T-helper 17 cell (primary cell): ENCODE data around the gene RBM10. TPM values are rescaled to one million over a fixed set of nuclear protein-coding genes. Genes with fewer than 3 reads are reported as not detected.

Experiments used
- ATAC-seq: fragments of 150-1000 bp; cut with Tn5 transposase; 2 replicates; pipeline ENCODE4 v1.10.0; 2021; ENCODE audit warnings: mild to moderate bottlenecking, moderate library complexity
- DNase-seq, 3 donors: peaks; one replicate each; pipeline versions ENCODE4 v3.0.0 to v3.0.0-alpha.2; 2020 to 2021
- H3K9me3 ChIP-seq: one replicate; pipeline ENCODE4 v1.7.0; 2013; ENCODE audit warnings: low read length, mild to moderate bottlenecking; ENCODE audit not compliant: control insufficient read depth, poor library complexity, severe bottlenecking
- H3K27ac Mint-ChIP-seq: one replicate; pipeline ENCODE4 v1.8.0; 2022; ENCODE audit warnings: mild to moderate bottlenecking, moderate library complexity, mixed read lengths
- H3K27me3 Mint-ChIP-seq: one replicate; pipeline ENCODE4 v1.8.0; 2022; ENCODE audit warnings: mixed read lengths
- H3K36me3 Mint-ChIP-seq: one replicate; pipeline ENCODE4 v1.8.0; 2022; ENCODE audit warnings: low read depth, mixed read lengths
- H3K4me1 Mint-ChIP-seq: one replicate; pipeline ENCODE4 v1.8.0; 2022; ENCODE audit warnings: mild to moderate bottlenecking, mixed read lengths
- H3K4me3 Mint-ChIP-seq: one replicate; pipeline ENCODE4 v1.8.0; 2022; ENCODE audit warnings: mild to moderate bottlenecking, moderate library complexity, mixed read lengths
- total RNA-seq, 4 donors: library from RNA in 2 of 4; stranded (reverse) in 2 of 4; gene quantifications; one replicate each; pipeline ENCODE4 v1.2.3 and lab custom pipeline; 2022 to 2026

RBM10 gene
- total RNA-seq, 2 donors from 2014 or later = 33.0 to 36.5 TPM

GRCh38 chrX:47174846-47175587, 30.0 kb downstream of the RBM10 start:
- Mint-ChIP-seq H3K4me3 (no peak overlapping the region), H3K36me3 (peaks cover 6% of the 10 kb centered on the region), H3K4me1 (no peaks in the 10 kb centered on the region), H3K27me3 (no peaks in the 10 kb centered on the region), H3K27ac (no peak overlapping the region)
- no peaks in the 10 kb centered on the region for H3K9me3 ChIP-seq
- ATAC-seq = no peak
- no peak for DNase-seq

DNA sequence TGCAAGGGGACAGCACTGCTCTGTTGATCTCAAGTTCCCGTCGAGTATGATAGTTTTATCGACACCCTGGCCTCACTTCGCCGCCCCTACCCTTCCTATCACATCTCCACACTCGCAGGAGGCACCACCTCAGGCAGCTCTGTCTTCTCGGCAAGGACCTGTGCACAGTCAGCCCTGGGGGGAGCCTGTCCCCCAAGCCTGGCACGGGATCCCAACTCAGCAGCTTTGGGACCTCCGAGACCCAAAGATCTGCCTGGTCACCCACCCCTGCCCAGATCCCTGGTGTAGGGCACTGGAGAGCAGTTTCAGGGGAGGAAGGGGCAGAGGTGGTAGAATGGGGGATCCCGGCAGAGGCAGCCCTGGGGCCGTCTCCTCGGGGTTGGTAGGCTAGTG, 30.6 kb downstream of the RBM10 start:
- no peaks in the 10 kb centered on the region for H3K9me3 ChIP-seq
- ATAC-seq (no peak), DNase-seq (no peak)
- no peaks in the 10 kb centered on the region for H3K4me1 Mint-ChIP-seq
- peaks cover 10% of the 10 kb centered on the region for H3K36me3 Mint-ChIP-seq
- H3K4me3 Mint-ChIP-seq = no peak overlapping the region
- no peaks in the 10 kb centered on the region for H3K27me3 Mint-ChIP-seq
- H3K27ac Mint-ChIP-seq = no peak overlapping the region

DNA sequence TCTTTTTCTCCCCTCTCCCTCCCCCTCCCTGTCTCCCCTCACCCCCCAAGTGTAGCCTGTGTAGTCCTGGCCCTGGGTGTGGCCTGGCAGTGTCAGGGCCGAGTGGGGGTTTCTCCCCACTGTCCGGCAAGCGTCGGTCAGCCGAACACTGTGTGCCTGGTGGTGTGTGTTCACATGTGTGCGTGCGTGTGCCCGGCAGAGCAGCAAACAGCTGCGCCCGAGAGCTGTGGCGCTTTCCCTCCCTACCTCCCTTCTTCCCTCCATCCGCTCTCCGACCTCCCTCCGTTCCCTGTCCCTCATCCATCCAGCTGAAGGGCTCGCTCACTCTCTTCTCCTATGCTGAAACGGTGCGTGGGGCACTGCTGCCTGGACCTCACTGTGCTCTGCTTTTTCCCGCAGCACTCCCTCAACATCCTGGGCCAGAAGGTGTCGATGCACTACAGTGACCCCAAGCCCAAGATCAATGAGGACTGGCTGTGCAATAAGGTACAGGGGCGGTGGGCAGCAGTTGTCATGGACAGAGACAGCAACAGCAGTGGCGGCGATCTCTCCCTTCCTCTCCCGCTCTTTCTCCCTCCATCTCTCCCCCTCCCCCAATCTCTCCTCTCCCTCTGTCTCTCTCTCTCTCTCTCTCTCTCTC, 31.2 kb downstream of the RBM10 start:
- ATAC-seq (no peak), DNase-seq (no peak)
- Mint-ChIP-seq H3K4me3 (no peak overlapping the region), H3K27ac (no peak overlapping the region), H3K27me3 (no peaks in the 10 kb centered on the region), H3K36me3 (peaks cover 12% of the 10 kb centered on the region), H3K4me1 (no peaks in the 10 kb centered on the region)
- H3K9me3 ChIP-seq = no peaks in the 10 kb centered on the region

- DNase-seq (no peak), ATAC-seq (no peak)
- Mint-ChIP-seq H3K4me1 (no peaks in the 10 kb centered on the region), H3K36me3 (peaks cover 10% of the 10 kb centered on the region), H3K4me3 (no peak overlapping the region), H3K27ac (no peak overlapping the region), H3K27me3 (no peaks in the 10 kb centered on the region)
- no peaks in the 10 kb centered on the region for H3K9me3 ChIP-seq
Observed at GRCh38 chrX:47177079-47177478, 32.1 kb downstream of the RBM10 start.

DNA sequence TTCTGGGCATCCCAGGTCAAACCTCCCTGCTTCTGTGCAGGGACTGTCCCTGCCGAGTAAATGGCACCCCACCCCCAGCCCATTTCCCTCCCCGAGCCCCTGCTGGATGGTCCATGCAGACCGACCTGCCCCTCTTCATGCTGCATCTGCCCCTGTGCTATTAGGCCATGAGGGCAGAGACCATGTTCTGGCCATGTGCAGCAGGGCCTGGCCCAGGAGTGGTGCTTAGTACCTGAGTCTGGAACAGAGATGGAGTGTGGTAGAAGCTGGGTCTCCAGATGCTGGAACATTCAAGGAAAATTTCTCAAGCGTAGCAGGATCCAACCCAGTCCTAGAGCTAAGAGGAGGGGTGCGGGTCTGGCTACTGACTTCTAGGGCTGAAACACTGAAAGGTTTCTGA, 33.3 kb downstream of the RBM10 start:
- Mint-ChIP-seq H3K4me1 (no peaks in the 10 kb centered on the region), H3K36me3 (peaks cover 10% of the 10 kb centered on the region), H3K27ac (no peak overlapping the region), H3K27me3 (no peaks in the 10 kb centered on the region), H3K4me3 (no peak overlapping the region)
- DNase-seq (no peak), ATAC-seq (no peak)
- H3K9me3 ChIP-seq = no peaks in the 10 kb centered on the region

GRCh38 chrX:47179221-47179927, 34.4 kb downstream of the RBM10 start:
- Mint-ChIP-seq H3K36me3 (peaks cover 10% of the 10 kb centered on the region), H3K4me3 (peak overlapping the region; percentile 49), H3K4me1 (no peaks in the 10 kb centered on the region), H3K27ac (no peak overlapping the region), H3K27me3 (no peaks in the 10 kb centered on the region)
- no peak for DNase-seq
- no peak for ATAC-seq
- H3K9me3 ChIP-seq = no peaks in the 10 kb centered on the region

- Mint-ChIP-seq H3K4me3 (no peak overlapping the region), H3K27me3 (no peaks in the 10 kb centered on the region), H3K36me3 (peaks cover 10% of the 10 kb centered on the region), H3K4me1 (no peaks in the 10 kb centered on the region), H3K27ac (peak overlapping the region; percentile 61)
- ATAC-seq = no peak
- no peak for DNase-seq
- H3K9me3 ChIP-seq = no peaks in the 10 kb centered on the region
Observed at GRCh38 chrX:47179928-47180255, 34.9 kb downstream of the RBM10 start.

DNA sequence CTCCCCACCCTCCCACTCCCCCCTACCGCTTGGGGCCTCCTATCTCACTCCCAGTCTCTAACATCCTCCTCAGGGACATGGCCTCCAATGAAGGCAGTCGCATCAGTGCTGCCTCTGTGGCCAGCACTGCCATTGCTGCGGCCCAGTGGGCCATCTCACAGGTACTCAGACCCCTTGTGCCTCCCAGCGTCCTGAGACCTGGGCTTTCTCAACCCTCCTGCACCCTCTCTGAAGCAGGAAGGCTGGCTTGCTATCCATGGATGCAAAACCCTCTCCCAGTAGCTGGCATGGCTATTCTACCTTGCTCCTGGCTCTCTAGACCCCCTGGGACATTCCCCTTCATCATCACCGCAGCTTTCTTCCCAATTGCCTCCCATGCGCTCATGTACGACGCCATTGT, 35.3 kb downstream of the RBM10 start:
- H3K4me3 Mint-ChIP-seq = no peak overlapping the region
- ATAC-seq (no peak), DNase-seq (no peak)
- no peaks in the 10 kb centered on the region for H3K27me3 Mint-ChIP-seq
- H3K9me3 ChIP-seq = no peaks in the 10 kb centered on the region
- no peaks in the 10 kb centered on the region for H3K4me1 Mint-ChIP-seq
- peaks cover 10% of the 10 kb centered on the region for H3K36me3 Mint-ChIP-seq
- H3K27ac Mint-ChIP-seq = peak overlapping the region; percentile 61

DNA sequence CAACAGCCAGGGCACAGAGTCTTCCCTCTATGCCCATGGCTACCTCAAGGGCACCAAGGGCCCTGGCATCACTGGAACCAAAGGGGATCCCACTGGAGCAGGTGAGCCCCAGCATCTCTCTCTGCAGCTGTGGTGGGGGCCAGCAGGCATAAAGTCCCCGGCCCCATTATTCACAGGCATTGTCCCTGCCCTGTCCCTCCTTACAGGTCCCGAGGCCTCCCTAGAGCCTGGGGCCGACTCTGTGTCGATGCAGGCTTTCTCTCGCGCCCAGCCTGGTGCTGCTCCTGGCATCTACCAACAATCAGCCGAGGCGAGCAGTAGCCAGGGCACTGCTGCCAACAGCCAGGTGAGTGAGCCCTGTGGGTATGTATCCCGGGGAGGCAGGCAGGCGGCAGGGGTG, 36.3 kb downstream of the RBM10 start:
- ATAC-seq (no peak), DNase-seq (no peak)
- peaks cover 11% of the 10 kb centered on the region for H3K36me3 Mint-ChIP-seq
- no peak overlapping the region for H3K27ac Mint-ChIP-seq
- H3K4me1 Mint-ChIP-seq = no peaks in the 10 kb centered on the region
- H3K4me3 Mint-ChIP-seq = no peak overlapping the region
- no peaks in the 10 kb centered on the region for H3K27me3 Mint-ChIP-seq
- no peaks in the 10 kb centered on the region for H3K9me3 ChIP-seq

GRCh38 chrX:47182106-47182700, 37.2 kb downstream of the RBM10 start:
- no peak for ATAC-seq
- H3K4me3 Mint-ChIP-seq = no peak overlapping the region
- no peak for DNase-seq
- no peaks in the 10 kb centered on the region for H3K9me3 ChIP-seq
- H3K36me3 Mint-ChIP-seq = peaks cover 8% of the 10 kb centered on the region
- H3K27ac Mint-ChIP-seq = no peak overlapping the region
- H3K27me3 Mint-ChIP-seq = no peaks in the 10 kb centered on the region
- H3K4me1 Mint-ChIP-seq = no peaks in the 10 kb centered on the region

DNA sequence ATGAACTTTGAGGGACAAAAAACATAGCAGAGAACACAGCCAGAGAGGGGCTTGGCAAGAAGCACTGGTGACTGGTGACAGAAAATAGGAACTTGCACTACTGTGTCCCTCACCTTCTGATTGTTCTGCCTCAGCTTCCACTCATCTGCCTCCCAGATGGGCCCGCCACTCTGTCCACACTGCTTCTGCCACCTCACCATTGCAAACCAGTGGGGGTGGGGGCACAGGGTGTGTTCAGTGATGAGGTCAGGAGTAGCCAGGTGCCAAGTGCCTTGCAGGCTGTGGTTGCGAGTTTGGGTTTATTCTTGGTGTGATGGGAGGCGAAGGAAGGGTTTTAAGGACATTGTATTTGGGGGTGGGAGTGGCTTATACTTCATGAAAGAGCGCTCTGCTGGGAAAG, 39.5 kb downstream of the RBM10 start:
- no peak overlapping the region for H3K4me3 Mint-ChIP-seq
- H3K36me3 Mint-ChIP-seq = peaks cover 8% of the 10 kb centered on the region
- no peaks in the 10 kb centered on the region for H3K9me3 ChIP-seq
- H3K4me1 Mint-ChIP-seq = no peaks in the 10 kb centered on the region
- no peaks in the 10 kb centered on the region for H3K27me3 Mint-ChIP-seq
- DNase-seq (no peak), ATAC-seq (no peak)
- H3K27ac Mint-ChIP-seq = peak overlapping the region; percentile 32

DNA sequence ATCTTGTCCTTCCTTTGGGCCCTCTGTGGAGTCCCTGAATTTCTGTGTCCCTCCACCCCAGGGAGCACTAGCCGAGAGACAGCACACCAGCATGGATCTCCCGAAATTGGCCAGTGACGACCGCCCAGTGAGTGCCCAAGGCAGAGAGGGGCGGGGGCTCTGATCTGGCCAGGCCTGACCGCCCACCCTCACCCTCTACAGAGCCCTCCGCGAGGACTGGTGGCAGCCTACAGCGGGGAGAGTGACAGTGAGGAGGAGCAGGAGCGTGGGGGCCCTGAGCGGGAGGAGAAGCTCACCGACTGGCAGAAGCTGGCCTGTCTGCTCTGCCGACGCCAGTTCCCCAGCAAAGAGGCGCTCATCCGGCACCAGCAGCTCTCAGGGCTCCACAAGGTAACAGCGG, 40.2 kb downstream of the RBM10 start:
- no peak for ATAC-seq
- peaks cover 8% of the 10 kb centered on the region for H3K36me3 Mint-ChIP-seq
- no peak for DNase-seq

DNA sequence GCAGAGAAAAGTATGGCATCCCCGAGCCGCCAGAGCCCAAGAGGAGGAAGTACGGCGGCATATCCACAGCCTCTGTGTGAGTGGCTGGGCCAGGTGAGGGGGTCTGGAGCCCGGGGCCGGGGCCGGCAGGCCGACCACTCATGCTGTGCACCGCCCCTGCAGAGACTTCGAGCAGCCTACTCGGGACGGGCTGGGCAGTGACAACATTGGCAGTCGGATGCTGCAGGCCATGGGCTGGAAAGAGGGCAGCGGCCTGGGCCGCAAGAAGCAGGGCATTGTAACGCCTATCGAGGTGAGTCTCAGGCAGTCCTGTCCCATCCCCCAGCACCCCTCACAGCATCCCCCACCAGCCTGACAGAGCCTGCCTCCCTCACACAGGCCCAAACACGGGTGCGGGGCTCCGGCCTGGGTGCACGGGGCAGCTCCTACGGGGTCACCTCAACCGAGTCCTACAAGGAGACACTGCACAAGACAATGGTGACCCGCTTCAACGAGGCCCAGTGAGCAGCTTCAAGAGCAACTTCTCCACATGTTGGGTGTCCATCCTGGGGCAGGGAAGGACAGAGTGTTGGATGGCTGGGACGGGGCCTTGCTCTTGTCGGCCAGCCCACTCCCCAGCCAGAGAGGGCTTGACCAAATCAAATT, 41.2 kb downstream of the RBM10 start:
- H3K4me3 Mint-ChIP-seq = no peak overlapping the region
- H3K9me3 ChIP-seq = no peaks in the 10 kb centered on the region
- no peak for DNase-seq
- peaks cover 4% of the 10 kb centered on the region for H3K4me1 Mint-ChIP-seq
- peaks cover 2% of the 10 kb centered on the region for H3K36me3 Mint-ChIP-seq
- ATAC-seq = no peak
- H3K27ac Mint-ChIP-seq = peak overlapping the region; percentile 78
- H3K27me3 Mint-ChIP-seq = no peaks in the 10 kb centered on the region

More for the DNA sequence above, 40.2 kb downstream of the RBM10 start:
- H3K27me3 Mint-ChIP-seq = no peaks in the 10 kb centered on the region
- peak overlapping the region; percentile 25 for H3K4me3 Mint-ChIP-seq
- no peaks in the 10 kb centered on the region for H3K4me1 Mint-ChIP-seq
- H3K9me3 ChIP-seq = no peaks in the 10 kb centered on the region
- H3K27ac Mint-ChIP-seq = no peak overlapping the region
